RWPE2 (cell line): ENCODE data around the gene ODC1.

ENCODE experiments used
- ATAC-seq: fragments of 200-7000 bp; cut with Tn5 transposase; 3 replicates; pipeline ENCODE4 v1.9.1; 2021; ENCODE audit warnings: low read depth
- DNase-seq: peaks from one replicate; pipeline ENCODE4 v3.0.0-alpha.2; 2020; ENCODE audit warnings: low spot score
- H3K27ac ChIP-seq: fragments of 450-650 bp; 2 replicates; pipeline ENCODE4 v1.5.1; 2017; ENCODE audit warnings: mild to moderate bottlenecking; ENCODE audit not compliant: poor library complexity, severe bottlenecking
- H3K27me3 ChIP-seq: fragments of 250-450 bp; sonication (Bioruptor Pico); 2 replicates; pipeline ENCODE4 v1.5.1; 2021; ENCODE audit warnings: mild to moderate bottlenecking, moderate library complexity; ENCODE audit not compliant: insufficient read depth, poor library complexity, severe bottlenecking
- H3K36me3 ChIP-seq: fragments of 250-450 bp; sonication (Bioruptor Pico); 2 replicates; pipeline ENCODE4 v1.5.1; 2020; ENCODE audit warnings: low read depth, mild to moderate bottlenecking, moderate library complexity
- H3K4me1 ChIP-seq: fragments of 250-450 bp; sonication (Bioruptor Pico); 2 replicates; pipeline ENCODE4 v1.5.1; 2021; ENCODE audit warnings: mild to moderate bottlenecking, moderate library complexity; ENCODE audit not compliant: insufficient read depth, poor library complexity, severe bottlenecking
- H3K4me3 ChIP-seq: fragments of 250-450 bp; sonication (Bioruptor Pico); 2 replicates; pipeline ENCODE4 v1.5.1; 2021; ENCODE audit warnings: mild to moderate bottlenecking, moderate library complexity; ENCODE audit not compliant: severe bottlenecking
- H3K9me3 ChIP-seq: fragments of 250-450 bp; sonication (Bioruptor Pico); 2 replicates; pipeline ENCODE4 v1.5.1; 2021; ENCODE audit warnings: mild to moderate bottlenecking, moderate library complexity; ENCODE audit not compliant: severe bottlenecking
- TF ChIP-seq, protein P1 (sequence below): fragments of 450-650 bp; IDR thresholded peaks from one replicate; pipeline ENCODE4 v1.5.1; 2017; ENCODE audit warnings: mild to moderate bottlenecking, moderate library complexity; ENCODE audit not compliant: poor library complexity, severe bottlenecking

The ODC1 gene

GRCh38 chr2:10413991-10414451 is 34.1 kb downstream of the ODC1 start:
- TF ChIP-seq, protein P1, sequence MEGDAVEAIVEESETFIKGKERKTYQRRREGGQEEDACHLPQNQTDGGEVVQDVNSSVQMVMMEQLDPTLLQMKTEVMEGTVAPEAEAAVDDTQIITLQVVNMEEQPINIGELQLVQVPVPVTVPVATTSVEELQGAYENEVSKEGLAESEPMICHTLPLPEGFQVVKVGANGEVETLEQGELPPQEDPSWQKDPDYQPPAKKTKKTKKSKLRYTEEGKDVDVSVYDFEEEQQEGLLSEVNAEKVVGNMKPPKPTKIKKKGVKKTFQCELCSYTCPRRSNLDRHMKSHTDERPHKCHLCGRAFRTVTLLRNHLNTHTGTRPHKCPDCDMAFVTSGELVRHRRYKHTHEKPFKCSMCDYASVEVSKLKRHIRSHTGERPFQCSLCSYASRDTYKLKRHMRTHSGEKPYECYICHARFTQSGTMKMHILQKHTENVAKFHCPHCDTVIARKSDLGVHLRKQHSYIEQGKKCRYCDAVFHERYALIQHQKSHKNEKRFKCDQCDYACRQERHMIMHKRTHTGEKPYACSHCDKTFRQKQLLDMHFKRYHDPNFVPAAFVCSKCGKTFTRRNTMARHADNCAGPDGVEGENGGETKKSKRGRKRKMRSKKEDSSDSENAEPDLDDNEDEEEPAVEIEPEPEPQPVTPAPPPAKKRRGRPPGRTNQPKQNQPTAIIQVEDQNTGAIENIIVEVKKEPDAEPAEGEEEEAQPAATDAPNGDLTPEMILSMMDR, result no peak
- no peaks in the 10 kb centered on the region for H3K9me3 ChIP-seq
- H3K4me3 ChIP-seq, result no peak overlapping the region
- no peaks in the 10 kb centered on the region for H3K27me3 ChIP-seq
- DNase-seq, result no peak
- peak overlapping the region; percentile 7 for H3K27ac ChIP-seq
- H3K36me3 ChIP-seq, result peaks cover 7% of the 10 kb centered on the region; the same call in 1 of the 2 replicates
- peak; percentile 69 for ATAC-seq
- H3K4me1 ChIP-seq, result peaks cover 4% of the 10 kb centered on the region

DNA sequence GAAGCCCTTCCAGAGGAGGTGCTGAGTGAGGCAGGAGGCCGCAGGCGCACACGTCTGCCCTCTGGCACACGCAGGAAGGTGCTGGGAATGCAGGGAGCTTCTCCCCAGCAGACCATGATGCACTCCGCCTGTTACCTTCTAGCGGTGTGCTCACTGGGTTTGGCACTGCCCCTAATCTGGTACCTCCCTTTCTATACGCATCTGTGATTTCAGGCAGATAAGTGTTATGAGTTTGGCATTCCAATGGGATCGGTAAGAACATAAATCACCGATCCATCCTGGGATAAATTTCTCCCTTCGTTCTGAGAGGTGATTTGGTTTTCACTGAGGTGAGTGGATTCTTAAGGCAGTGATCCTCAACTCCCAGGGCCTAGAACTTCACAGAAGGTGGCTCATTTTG is 34.6 kb downstream of the ODC1 start:
- no peaks in the 10 kb centered on the region for H3K9me3 ChIP-seq
- H3K36me3 ChIP-seq, result peaks cover 7% of the 10 kb centered on the region; the same call in 1 of the 2 replicates
- H3K4me3 ChIP-seq, result no peak overlapping the region
- TF ChIP-seq, protein P1, result no peak
- DNase-seq (no peak), ATAC-seq (no peak)
- no peaks in the 10 kb centered on the region for H3K27me3 ChIP-seq
- H3K27ac ChIP-seq, result peak overlapping the region; percentile 7
- peaks cover 10% of the 10 kb centered on the region for H3K4me1 ChIP-seq

DNA sequence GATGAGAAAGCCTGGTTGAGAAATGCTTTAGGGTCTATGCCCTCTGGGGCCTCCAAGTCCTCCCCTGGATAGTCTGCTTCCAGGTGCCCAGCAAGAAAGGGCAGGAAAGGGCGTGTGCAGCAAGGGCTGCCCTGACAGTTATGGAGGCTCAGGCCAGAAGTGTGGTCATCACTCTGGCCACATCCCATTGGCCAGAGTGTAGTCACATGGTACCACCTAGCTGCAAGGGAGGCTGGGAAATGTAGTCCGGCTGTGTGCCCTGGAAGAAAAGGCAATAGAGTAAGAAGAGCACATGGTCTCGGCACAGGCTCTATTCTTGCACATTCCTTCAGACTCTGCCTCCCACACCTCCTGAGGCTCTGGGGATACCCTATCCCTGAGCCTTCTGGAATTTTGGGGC is 35.7 kb downstream of the ODC1 start:
- TF ChIP-seq, protein P1, result no peak
- DNase-seq (no peak), ATAC-seq (peak; percentile 19; the same call in 2 of the 3 replicates)
- H3K36me3 ChIP-seq, result peaks cover 7% of the 10 kb centered on the region; the same call in 1 of the 2 replicates
- H3K4me1 ChIP-seq, result peaks cover 21% of the 10 kb centered on the region
- H3K9me3 ChIP-seq, result no peaks in the 10 kb centered on the region
- no peaks in the 10 kb centered on the region for H3K27me3 ChIP-seq
- no peak overlapping the region for H3K4me3 ChIP-seq
- no peak overlapping the region for H3K27ac ChIP-seq

DNA sequence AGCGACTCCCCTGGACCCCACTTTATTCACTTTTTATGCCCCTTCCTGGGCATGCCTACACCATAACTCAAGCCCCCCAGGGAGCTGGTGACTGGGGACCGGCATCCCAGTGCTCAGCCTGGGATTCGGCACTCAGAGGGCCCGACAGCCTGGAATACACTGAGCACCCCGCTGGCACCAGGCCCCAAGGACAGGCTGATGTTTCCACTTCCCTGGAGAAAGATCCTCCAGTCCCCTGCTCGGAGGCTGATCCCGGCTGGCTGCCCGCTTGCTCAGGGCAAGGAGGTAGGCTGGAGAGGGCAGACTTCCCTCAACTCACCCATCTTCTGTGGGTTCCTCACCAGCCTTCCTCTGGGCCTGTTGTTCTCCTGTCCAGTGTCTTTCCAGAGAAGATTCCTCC is 36.6 kb downstream of the ODC1 start:
- no peak overlapping the region for H3K4me3 ChIP-seq
- H3K27ac ChIP-seq, result no peak overlapping the region
- no peaks in the 10 kb centered on the region for H3K9me3 ChIP-seq
- H3K4me1 ChIP-seq, result peaks cover 29% of the 10 kb centered on the region
- DNase-seq (no peak), ATAC-seq (no peak)
- H3K27me3 ChIP-seq, result no peaks in the 10 kb centered on the region
- H3K36me3 ChIP-seq, result peaks cover 7% of the 10 kb centered on the region; the same call in 1 of the 2 replicates
- TF ChIP-seq, protein P1, result no peak

GRCh38 chr2:10410823-10411437 is 37.2 kb downstream of the ODC1 start:
- H3K27ac ChIP-seq, result no peak overlapping the region
- H3K27me3 ChIP-seq, result no peaks in the 10 kb centered on the region
- TF ChIP-seq, protein P1, result no peak
- no peaks in the 10 kb centered on the region for H3K9me3 ChIP-seq
- H3K36me3 ChIP-seq, result peaks cover 7% of the 10 kb centered on the region; the same call in 1 of the 2 replicates
- no peak for ATAC-seq
- H3K4me3 ChIP-seq, result no peak overlapping the region
- DNase-seq, result no peak
- H3K4me1 ChIP-seq, result peaks cover 35% of the 10 kb centered on the region
